GM23248 (cell line): ENCODE measurements around the gene VWA8.

ENCODE experiments used
- EZH2 ChIP-seq: fragments of 200-600 bp; sonication (generic); IDR thresholded peaks from 2 replicates; pipeline ENCODE4 v1.6.1; 2018; ENCODE audit warnings: antibody characterized with exemption, mild to moderate bottlenecking; ENCODE audit not compliant: insufficient read depth, poor library complexity, severe bottlenecking
- EZH2phosphoT487 ChIP-seq: fragments of 200-600 bp; sonication (generic); IDR thresholded peaks from 2 replicates; pipeline ENCODE4 v1.6.1; 2018; ENCODE audit warnings: antibody characterized with exemption, moderate library complexity, mild to moderate bottlenecking, low read depth; ENCODE audit not compliant: insufficient read depth

GRCh38 chr13:41934120-41934519 lies 26.8 kb downstream of the VWA8 start:
- TF ChIP-seq EZH2: no peak
- TF ChIP-seq EZH2phosphoT487: no peak
